K562 (cell line): ENCODE measurements around the gene TCF4. TPM values are rescaled to one million over a fixed set of nuclear protein-coding genes. Genes with fewer than 3 reads are reported as not detected.

Source experiments
- ATAC-seq: fragments of 200-7000 bp; cut with Tn5 transposase; 3 replicates; pipeline ENCODE4 v1.9.1; 2020; ENCODE audit warnings: moderate library complexity
- BruUV-seq: library from RNA; stranded (reverse); fragments of 400-500 nt; replicated peaks from 2 replicates; lab custom pipeline; 2021; lab: Mats Ljungman, UMichigan
- CTCF ChIA-PET: fragments of 300-600 bp; formaldehyde crosslinking; extraction: SDS; loops from one replicate; lab custom pipeline; 2021; ENCODE audit warnings: low intra/inter-chr PET ratio; lab: Yijun Ruan, JAX
- POLR2A ChIA-PET: fragments of 300-600, 350-650 bp; sonication (Branson Sonifier 250); formaldehyde crosslinking; extraction: SDS; loops from one replicate; lab custom pipeline; 2021; ENCODE audit warnings: antibody characterized with exemption, inconsistent platforms; lab: Yijun Ruan, JAX
- DNase-seq, 4 experiments: peaks; one replicate each; pipeline versions ENCODE4 v3.0.0 to v3.0.0-alpha.2; 2011 to 2018; ENCODE audit warnings: low spot score in 3 of 4, mixed read lengths in 3 of 4; ENCODE audit errors: extremely low read depth in 1 of 4
- FAIRE-seq: peaks from 2 replicates; lab custom pipeline; 2011; peaks lifted over from hg19 to GRCh38; lab: Jason Lieb, UNC
- H2AFZ ChIP-seq: 2 replicates; pipeline ENCODE4 v1.6.0; 2011; ENCODE audit warnings: low read depth, low read length, control low read depth, inconsistent platforms
- H3K27ac ChIP-seq: fragments of 200-600 bp; 3 replicates; pipeline ENCODE4 v1.8.0; 2011; ENCODE audit warnings: low read depth, mild to moderate bottlenecking, control low read depth, inconsistent platforms, low read length, moderate library complexity, mixed read lengths; ENCODE audit errors: extremely low read depth
- H3K27me3 ChIP-seq, 2 experiments: fragments of 300-600 bp in 1 of 2; 2 replicates in 1 of 2; 3 replicates in 1 of 2; pipeline versions ENCODE4 v1.6.0 to v1.8.0; 2011; ENCODE audit warnings: inconsistent platforms in 2 of 2, low read length in 2 of 2, mild to moderate bottlenecking in 1 of 2, mixed read lengths in 1 of 2, moderate library complexity in 1 of 2; ENCODE audit not compliant: control insufficient read depth in 2 of 2, insufficient read depth in 2 of 2
- H3K36me3 ChIP-seq: fragments of 300-600 bp; 3 replicates; pipeline ENCODE4 v1.8.0; 2011; ENCODE audit warnings: mild to moderate bottlenecking, low read length, inconsistent platforms; ENCODE audit not compliant: control insufficient read depth, insufficient read depth
- H3K4me1 ChIP-seq, 2 experiments: fragments of 200-600 bp in 1 of 2; replicated peaks in 1 of 2; 2 replicates in 1 of 2; 3 replicates in 1 of 2; pipeline versions ENCODE4 v1.5.1 to v1.8.0; 2011; ENCODE audit warnings: inconsistent platforms in 2 of 2, low read length in 2 of 2, mild to moderate bottlenecking in 1 of 2, mixed read lengths in 1 of 2, moderate library complexity in 1 of 2; ENCODE audit not compliant: control insufficient read depth in 2 of 2, insufficient read depth in 2 of 2
- H3K4me2 ChIP-seq: 2 replicates; pipeline ENCODE4 v1.6.1; 2011; ENCODE audit warnings: low read length, control low read depth, inconsistent platforms, mixed read lengths; ENCODE audit not compliant: insufficient read depth
- H3K4me3 ChIP-seq: fragments of 200-600 bp; sonication (generic), shearing (Covaris generic); 2 replicates; pipeline ENCODE4 v1.5.1; 2016; ENCODE audit warnings: control low read depth, inconsistent platforms
- H3K79me2 ChIP-seq: fragments of 200-600 bp; 3 replicates; pipeline ENCODE4 v1.8.0; 2011; ENCODE audit warnings: low read length, inconsistent platforms; ENCODE audit not compliant: control insufficient read depth, insufficient read depth
- H3K9ac ChIP-seq, 2 experiments: 2 replicates each; pipeline versions ENCODE4 v1.6.0 to v1.6.1; 2011; ENCODE audit warnings: low read depth in 2 of 2, low read length in 2 of 2, control low read depth in 1 of 2, inconsistent platforms in 1 of 2, mild to moderate bottlenecking in 1 of 2, mixed read lengths in 1 of 2; ENCODE audit not compliant: insufficient read depth in 1 of 2
- H3K9me1 ChIP-seq: one replicate; pipeline ENCODE4 v1.6.0; 2011; ENCODE audit warnings: inconsistent platforms, mild to moderate bottlenecking, low read length, moderate library complexity; ENCODE audit not compliant: control insufficient read depth, insufficient read depth
- H3K9me3 ChIP-seq: replicated peaks from 2 replicates; pipeline ENCODE4 v1.5.1; 2011; ENCODE audit warnings: low read depth, low read length, inconsistent platforms; ENCODE audit not compliant: control insufficient read depth, insufficient read depth
- H4K20me1 ChIP-seq: replicated peaks from 2 replicates; pipeline ENCODE4 v1.6.1; 2011; ENCODE audit warnings: low read length, inconsistent platforms, mixed read lengths; ENCODE audit not compliant: control insufficient read depth, insufficient read depth
- ARNT ChIP-seq, 2 experiments: fragments of 450-650 bp; IDR thresholded peaks; 2 replicates each; pipeline ENCODE4 v1.6.1; 2016; ENCODE audit warnings: mild to moderate bottlenecking in 1 of 2
- FOXJ2 ChIP-seq: fragments of 200-800 bp; sonication (Bioruptor generic); IDR thresholded peaks from 2 replicates; pipeline ENCODE4 v1.6.1; 2016; ENCODE audit warnings: missing genetic modification characterization, missing compliant biosample characterization
- HSF4 ChIP-seq: fragments of 250-450 bp; sonication (Bioruptor Pico); IDR thresholded peaks from 2 replicates; pipeline ENCODE4 v2.1.2; 2022; ENCODE audit warnings: mild to moderate bottlenecking, moderate library complexity, borderline replicate concordance
- KAT2B ChIP-seq: IDR thresholded peaks from one replicate; pipeline ENCODE4 v1.6.1; 2012; ENCODE audit warnings: low read depth, mild to moderate bottlenecking, control low read depth, inconsistent platforms, low read length, moderate library complexity
- KAT8 ChIP-seq: fragments of 450-650 bp; IDR thresholded peaks from 2 replicates; pipeline ENCODE4 v1.6.1; 2016; ENCODE audit warnings: low read depth, mild to moderate bottlenecking
- MCM5 ChIP-seq: fragments of 450-650 bp; IDR thresholded peaks from 2 replicates; pipeline ENCODE4 v1.6.1; 2016; ENCODE audit warnings: low read depth
- ZNF668 ChIP-seq: fragments of 250-450 bp; sonication (Bioruptor Pico); IDR thresholded peaks from 2 replicates; pipeline ENCODE4 v1.8.0; 2022; ENCODE audit warnings: mild to moderate bottlenecking, inconsistent platforms
- WGBS: fragments of 100-300 bp; shearing (Covaris generic); methylation state at CpG from one replicate; pipeline ENCODE4 v1.1.6; 2016; ENCODE audit warnings: low coverage, mixed read lengths; ENCODE audit not compliant: insufficient coverage; ENCODE audit errors: missing lambda C conversion rate; 5-methylcytosine and 5-hydroxymethylcytosine counted together
- in situ Hi-C: fragments of 300-500 bp; cut with MboI; formaldehyde crosslinking; loops from 4 replicates; pipeline ENCODE4 v1.15.0; 2018; ENCODE audit warnings: inconsistent platforms, mixed read lengths
- intact Hi-C: fragments of 100-400 bp; cut with micrococcal nuclease; formaldehyde crosslinking; loops from 2 replicates; pipeline ENCODE4 v1.14.2; 2022
- polyA plus RNA-seq, 8 experiments: library from polyadenylated mRNA; depleted of rRNA in 4 of 8; stranded (reverse) in 5 of 8; unstranded in 3 of 8; fragments of >200 nt; fragmentation: Nextera tagmentation in 2 of 8; fragmentation: Illumina TruSeq in 1 of 8; extraction: Ambion mirVana in 2 of 8; extraction: Trizol in 1 of 8; gene quantifications; 2 replicates each; pipeline versions ENCODE4 v1.2.1 to v1.2.3, GENCODE V29; 2011 to 2014; ENCODE audit warnings: inconsistent platforms in 1 of 8, missing spikeins in 1 of 8
- total RNA-seq, 7 experiments: library from RNA; depleted of rRNA in 6 of 7; stranded (reverse); fragments of >200 nt in 6 of 7; fragmentation: Illumina TruSeq in 2 of 7; extraction: Trizol in 2 of 7; gene quantifications; 2 replicates each; pipeline versions ENCODE4 v1.2.1 to v1.2.3, GENCODE V29; 2011 to 2021; ENCODE audit warnings: low replicate concordance in 1 of 7
- TF ChIP-seq, protein P1 (sequence below): sonication (generic); IDR thresholded peaks from 2 replicates; pipeline ENCODE4 v1.6.1; 2016
- TF ChIP-seq, protein P2 (sequence below): sonication (generic); formaldehyde crosslinking; IDR thresholded peaks from 2 replicates; pipeline ENCODE4 v1.8.1; 2023; ENCODE audit warnings: mild to moderate bottlenecking, missing genetic modification reagents
- TF ChIP-seq, protein P3 (sequence below), 2 experiments: fragments of 450-650 bp in 1 of 2; sonication (generic) in 1 of 2; formaldehyde crosslinking in 1 of 2; IDR thresholded peaks in 1 of 2; conservative IDR thresholded peaks in 1 of 2; 2 replicates each; pipeline versions ENCODE4 v1.6.1 to v1.8.1; 2016 to 2023; ENCODE audit warnings: mild to moderate bottlenecking in 2 of 2, moderate library complexity in 2 of 2, inconsistent platforms in 1 of 2, missing genetic modification reagents in 1 of 2

Gene TCF4
- total and polyA plus RNA-seq, 9 of the 15 experiments (the other 6 are each of a cell fraction or from before 2014, with no cell fraction given): 4.8 to 24.7 (median 15.2) TPM

- no peak for TF ChIP-seq ARNT (IDR thresholded peaks at IDR 0.05)
- TF ChIP-seq, all 486 proteins: peak for 0
These were observed 402.6 kb downstream of the TCF4 start (continued) for GRCh38 chr18:55185391-55185790.

DNA sequence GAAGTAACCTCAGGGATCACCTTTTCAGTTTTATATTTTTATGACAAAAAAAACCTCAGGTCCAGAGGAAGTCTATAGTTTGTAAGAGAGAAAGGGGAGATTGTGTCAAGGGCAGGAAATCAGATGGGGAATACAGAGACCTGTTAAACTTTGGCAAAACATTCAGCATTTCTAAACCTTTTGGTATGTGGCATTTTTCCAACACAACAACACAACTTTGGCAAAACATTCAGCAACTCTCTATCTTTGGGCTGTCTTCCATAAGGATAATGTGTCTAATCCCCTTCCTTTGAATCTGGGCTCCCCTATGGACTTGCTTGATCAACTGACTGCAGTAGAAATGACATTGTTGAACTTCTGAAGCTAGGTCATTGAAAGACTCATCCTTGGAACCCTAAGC lies 408.2 kb downstream of the TCF4 start:
- Histone ChIP-seq H3K9me1 (no peaks in the 10 kb centered on the region), H3K4me3 (no peak overlapping the region), H3K4me1 (no peaks in the 10 kb centered on the region)
- DNase-seq: no peak
- ATAC-seq: no peak
- in situ Hi-C loops: no loop called here
- TF ChIP-seq KAT2B: no peak
- no peak for TF ChIP-seq KAT8
- TF ChIP-seq ZNF668 (CRISPR knock-in tag): no peak
- TF ChIP-seq HSF4: no peak
- no peak for TF ChIP-seq FOXJ2 (tag)
- TF ChIP-seq, all 486 proteins: peak for 0
- Histone ChIP-seq H3K9ac (no peak overlapping the region), H3K36me3 (no peaks in the 10 kb centered on the region), H3K9me3 (no peaks in the 10 kb centered on the region), H2AFZ (no peak overlapping the region), H3K27me3 (no peaks in the 10 kb centered on the region), H4K20me1 (no peaks in the 10 kb centered on the region), H3K79me2 (no peaks in the 10 kb centered on the region), H3K27ac (no peak overlapping the region), H3K4me2 (no peak overlapping the region)
- FAIRE-seq: no peak
- CTCF ChIA-PET: no interaction called here
- POLR2A ChIA-PET: no interaction called here
- intact Hi-C loops: no loop called here
- BruUV-seq: no TSS peak

DNA sequence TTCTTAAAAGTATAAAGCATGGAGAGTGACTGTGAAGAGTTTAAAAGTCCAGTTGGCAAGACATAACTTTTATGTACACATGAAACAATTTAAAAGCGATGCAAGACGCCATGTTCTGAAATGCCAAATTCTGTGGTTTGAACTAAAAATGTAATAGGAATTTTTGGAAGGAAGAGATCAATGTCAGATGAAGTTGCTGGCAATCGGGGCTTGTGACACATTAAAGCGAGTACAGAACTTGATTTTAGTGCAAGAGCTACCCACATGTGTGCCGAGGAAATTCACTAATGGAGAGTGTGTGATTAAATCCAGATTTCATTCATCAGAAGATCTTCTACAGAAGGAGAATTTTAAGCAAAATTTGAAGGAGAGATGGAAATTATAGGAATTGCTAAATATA lies 408.6 kb downstream of the TCF4 start:
- no peak for FAIRE-seq
- no TSS peak for BruUV-seq
- TF ChIP-seq, protein P1, sequence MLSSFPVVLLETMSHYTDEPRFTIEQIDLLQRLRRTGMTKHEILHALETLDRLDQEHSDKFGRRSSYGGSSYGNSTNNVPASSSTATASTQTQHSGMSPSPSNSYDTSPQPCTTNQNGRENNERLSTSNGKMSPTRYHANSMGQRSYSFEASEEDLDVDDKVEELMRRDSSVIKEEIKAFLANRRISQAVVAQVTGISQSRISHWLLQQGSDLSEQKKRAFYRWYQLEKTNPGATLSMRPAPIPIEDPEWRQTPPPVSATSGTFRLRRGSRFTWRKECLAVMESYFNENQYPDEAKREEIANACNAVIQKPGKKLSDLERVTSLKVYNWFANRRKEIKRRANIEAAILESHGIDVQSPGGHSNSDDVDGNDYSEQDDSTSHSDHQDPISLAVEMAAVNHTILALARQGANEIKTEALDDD: no peak
- no peak for TF ChIP-seq MCM5
- TF ChIP-seq, protein P2, sequence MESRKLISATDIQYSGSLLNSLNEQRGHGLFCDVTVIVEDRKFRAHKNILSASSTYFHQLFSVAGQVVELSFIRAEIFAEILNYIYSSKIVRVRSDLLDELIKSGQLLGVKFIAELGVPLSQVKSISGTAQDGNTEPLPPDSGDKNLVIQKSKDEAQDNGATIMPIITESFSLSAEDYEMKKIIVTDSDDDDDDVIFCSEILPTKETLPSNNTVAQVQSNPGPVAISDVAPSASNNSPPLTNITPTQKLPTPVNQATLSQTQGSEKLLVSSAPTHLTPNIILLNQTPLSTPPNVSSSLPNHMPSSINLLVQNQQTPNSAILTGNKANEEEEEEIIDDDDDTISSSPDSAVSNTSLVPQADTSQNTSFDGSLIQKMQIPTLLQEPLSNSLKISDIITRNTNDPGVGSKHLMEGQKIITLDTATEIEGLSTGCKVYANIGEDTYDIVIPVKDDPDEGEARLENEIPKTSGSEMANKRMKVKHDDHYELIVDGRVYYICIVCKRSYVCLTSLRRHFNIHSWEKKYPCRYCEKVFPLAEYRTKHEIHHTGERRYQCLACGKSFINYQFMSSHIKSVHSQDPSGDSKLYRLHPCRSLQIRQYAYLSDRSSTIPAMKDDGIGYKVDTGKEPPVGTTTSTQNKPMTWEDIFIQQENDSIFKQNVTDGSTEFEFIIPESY: no peak
- TF ChIP-seq, protein P3, sequence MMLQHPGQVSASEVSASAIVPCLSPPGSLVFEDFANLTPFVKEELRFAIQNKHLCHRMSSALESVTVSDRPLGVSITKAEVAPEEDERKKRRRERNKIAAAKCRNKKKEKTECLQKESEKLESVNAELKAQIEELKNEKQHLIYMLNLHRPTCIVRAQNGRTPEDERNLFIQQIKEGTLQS (IDR thresholded peaks at IDR 0.05): no peak
- TF ChIP-seq, protein P3 (CRISPR knock-in tag; conservative IDR thresholded peaks at IDR 0.05): no peak

More for the DNA sequence above, 408.6 kb downstream of the TCF4 start:
- no peak overlapping the region for H3K27ac ChIP-seq
- no peaks in the 10 kb centered on the region for H4K20me1 ChIP-seq
- no peaks in the 10 kb centered on the region for H3K4me1 ChIP-seq
- in situ Hi-C loops (no loop called here), intact Hi-C loops (no loop called here)
- H2AFZ ChIP-seq: no peak overlapping the region
- no peaks in the 10 kb centered on the region for H3K9me3 ChIP-seq
- no peak for DNase-seq
- no peaks in the 10 kb centered on the region for H3K79me2 ChIP-seq
- WGBS: 3% methylated on average over 5 of the region's 5 CpGs
- H3K9ac ChIP-seq: no peak overlapping the region
- H3K4me3 ChIP-seq: no peak overlapping the region
- ChIA-PET POLR2A (no interaction called here), CTCF (no interaction called here)
- H3K27me3 ChIP-seq: no peaks in the 10 kb centered on the region
- no peak for ATAC-seq
- H3K9me1 ChIP-seq: no peaks in the 10 kb centered on the region
- H3K4me2 ChIP-seq: no peak overlapping the region
- H3K36me3 ChIP-seq: no peaks in the 10 kb centered on the region
